Measurements from ENCODE around the gene ALOX12B.
A peak's percentile ranks its signal among the peaks of the same experiment; 100 is the strongest.

GRCh38 chr17:8119581-8120519 lies 32.3 kb upstream of the ALOX12B start:
- TF ChIP-seq EP300 (IDR thresholded peaks at IDR 0.05; ENCODE audit: borderline replicate concordance in 1 of 2, low read depth in 1 of 2, low read length in 1 of 2) (peak in 1 of 2 experiments; percentile 17; a peak in 1 of 4 replicates), NRF1 (IDR thresholded peaks at IDR 0.05; ENCODE audit: low read depth, low read length) (no peak), ZBTB33 (IDR thresholded peaks at IDR 0.05; ENCODE audit: borderline replicate concordance, low read depth) (no peak)
